Common myeloid progenitor, CD34-positive (primary cell): ENCODE measurements around the gene ADGRV1.

Source experiments
- CTCF ChIA-PET: fragments of 350-600 bp; sonication (Branson Sonifier 250); formaldehyde crosslinking; loops from one replicate; lab custom pipeline; 2021; ENCODE audit warnings: antibody characterized with exemption; lab: Charles Lee
- POLR2A ChIA-PET: fragments of 350-600 bp; sonication (Branson Sonifier 250); formaldehyde crosslinking; loops from one replicate; lab custom pipeline; 2021; ENCODE audit warnings: antibody characterized with exemption; lab: Charles Lee
- DNase-seq, 3 donors: peaks; one replicate each; pipeline versions ENCODE4 v3.0.0 to v3.0.0-alpha.2; 2013
- H3K27ac ChIP-seq, 2 experiments: 1 replicate in 1 of 2; 2 replicates in 1 of 2; pipeline ENCODE4 v1.7.0; 2013; ENCODE audit warnings: inconsistent platforms in 2 of 2, low read length in 2 of 2, mild to moderate bottlenecking in 2 of 2, low read depth in 1 of 2, moderate library complexity in 1 of 2; ENCODE audit not compliant: severe bottlenecking in 2 of 2, insufficient read depth in 1 of 2, poor library complexity in 1 of 2
- H3K27me3 ChIP-seq, 5 experiments: replicated peaks in 2 of 5; 1 replicate in 3 of 5; 2 replicates in 2 of 5; pipeline versions ENCODE4 v1.6.1 to v1.7.0; 2013; ENCODE audit warnings: low read length in 4 of 5, mild to moderate bottlenecking in 2 of 5, moderate library complexity in 2 of 5, inconsistent platforms in 1 of 5; ENCODE audit not compliant: insufficient read depth in 5 of 5, control insufficient read depth in 4 of 5
- H3K36me3 ChIP-seq, 4 experiments: 1 replicate in 2 of 4; 2 replicates in 2 of 4; pipeline versions ENCODE4 v1.6.1 to v1.7.0; 2013; ENCODE audit warnings: low read length in 3 of 4, control low read depth in 1 of 4, mild to moderate bottlenecking in 1 of 4; ENCODE audit not compliant: control insufficient read depth in 4 of 4, insufficient read depth in 4 of 4
- H3K4me1 ChIP-seq, 4 experiments: 1 replicate in 3 of 4; 2 replicates in 1 of 4; pipeline versions ENCODE4 v1.6.1 to v1.7.1; 2013; ENCODE audit warnings: low read length in 3 of 4, mild to moderate bottlenecking in 3 of 4, control low read depth in 1 of 4, inconsistent platforms in 1 of 4, moderate library complexity in 1 of 4; ENCODE audit not compliant: control insufficient read depth in 4 of 4, insufficient read depth in 4 of 4; ENCODE audit errors: control extremely low read depth in 1 of 4
- H3K4me3 ChIP-seq, 7 experiments: 1 replicate in 4 of 7; 2 replicates in 3 of 7; pipeline versions ENCODE4 v1.5.1 to v1.7.0; 2013; ENCODE audit warnings: mild to moderate bottlenecking in 7 of 7, low read length in 6 of 7, moderate library complexity in 6 of 7, inconsistent platforms in 2 of 7, low read depth in 2 of 7, control low read depth in 1 of 7; ENCODE audit not compliant: insufficient read depth in 4 of 7, control insufficient read depth in 1 of 7; ENCODE audit errors: extremely low read depth in 1 of 7
- H3K9me3 ChIP-seq, 5 experiments: 1 replicate in 4 of 5; 2 replicates in 1 of 5; pipeline versions ENCODE4 v1.6.1 to v1.7.1; 2013; ENCODE audit warnings: low read length in 4 of 5, mild to moderate bottlenecking in 2 of 5, inconsistent platforms in 1 of 5, low read depth in 1 of 5, moderate library complexity in 1 of 5; ENCODE audit not compliant: control insufficient read depth in 4 of 5, insufficient read depth in 2 of 5; ENCODE audit errors: control extremely low read depth in 1 of 5
- WGBS: methylation state at CpG from one replicate; pipeline ENCODE4 v1.1.5; 2013; ENCODE audit not compliant: insufficient coverage; 5-methylcytosine and 5-hydroxymethylcytosine counted together

The ADGRV1 gene

GRCh38 chr5:91123901-91124300, 565.3 kb downstream of the ADGRV1 start:
- Histone ChIP-seq H3K4me3 (no peak overlapping the region), H3K27ac (no peak overlapping the region), H3K27me3 (no peaks in the 10 kb centered on the region), H3K4me1 (no peaks in the 10 kb centered on the region), H3K9me3 (no peaks in the 10 kb centered on the region), H3K36me3 (no peaks in the 10 kb centered on the region)
- no peak for DNase-seq
- no CpG with 5 or more reads among the region's 4 CpGs for WGBS
- ChIA-PET CTCF (interaction anchor here (1.0 to 1.8 kb wide), 2 partner anchors 259 to 261 kb away, joined by 3 to 5 read pairs; partner anchors contain the start of gene ARRDC3), POLR2A (no interaction called here)

GRCh38 chr5:91125916-91126315, 567.3 kb downstream of the ADGRV1 start:
- POLR2A ChIA-PET: no interaction called here
- CTCF ChIA-PET: no interaction called here
- Histone ChIP-seq H3K36me3 (no peaks in the 10 kb centered on the region), H3K27ac (no peak overlapping the region), H3K9me3 (no peaks in the 10 kb centered on the region), H3K27me3 (no peaks in the 10 kb centered on the region), H3K4me3 (no peak overlapping the region), H3K4me1 (no peaks in the 10 kb centered on the region)
- DNase-seq: no peak
- WGBS: no CpG with 5 or more reads among the region's 1 CpG

GRCh38 chr5:91126448-91126847, 567.9 kb downstream of the ADGRV1 start:
- POLR2A ChIA-PET: no interaction called here
- Histone ChIP-seq H3K9me3 (no peaks in the 10 kb centered on the region), H3K36me3 (no peaks in the 10 kb centered on the region), H3K4me3 (no peak overlapping the region), H3K4me1 (no peaks in the 10 kb centered on the region), H3K27ac (no peak overlapping the region), H3K27me3 (no peaks in the 10 kb centered on the region)
- no peak for DNase-seq
- WGBS: 100% methylated on average over 1 of the region's 1 CpG
- CTCF ChIA-PET: interaction anchor here (0.6 kb wide), 1 partner anchor 234 kb away, joined by 3 read pairs; no protein-coding TSS in a partner anchor

GRCh38 chr5:91126888-91127287, 568.3 kb downstream of the ADGRV1 start:
- WGBS: 89% methylated on average over 1 of the region's 2 CpGs
- no peaks in the 10 kb centered on the region for H3K36me3 ChIP-seq
- H3K27me3 ChIP-seq: no peaks in the 10 kb centered on the region
- ChIA-PET POLR2A (no interaction called here), CTCF (interaction anchor here (0.6 kb wide), 1 partner anchor 233 kb away, joined by 3 read pairs; no protein-coding TSS in a partner anchor)
- no peaks in the 10 kb centered on the region for H3K9me3 ChIP-seq
- no peaks in the 10 kb centered on the region for H3K4me1 ChIP-seq
- DNase-seq: no peak
- no peak overlapping the region for H3K27ac ChIP-seq
- H3K4me3 ChIP-seq: no peak overlapping the region

GRCh38 chr5:91127456-91128081, 569.0 kb downstream of the ADGRV1 start:
- WGBS: no CpG with 5 or more reads among the region's 1 CpG
- ChIA-PET POLR2A (interaction anchor here (0.6 kb wide), 1 partner anchor 13 kb away, joined by 3 read pairs; no protein-coding TSS in a partner anchor), CTCF (interaction anchor here (1.2 kb wide), 1 partner anchor 292 kb away, joined by 3 read pairs; no protein-coding TSS in a partner anchor)
- Histone ChIP-seq H3K27ac (no peak overlapping the region), H3K9me3 (no peaks in the 10 kb centered on the region), H3K27me3 (no peaks in the 10 kb centered on the region), H3K4me3 (no peak overlapping the region), H3K36me3 (no peaks in the 10 kb centered on the region), H3K4me1 (no peaks in the 10 kb centered on the region)
- no peak for DNase-seq

- ChIA-PET POLR2A (no interaction called here), CTCF (interaction anchor here (1.2 kb wide), 1 partner anchor 291 kb away, joined by 3 read pairs; no protein-coding TSS in a partner anchor)
These were observed 570.0 kb downstream of the ADGRV1 start for GRCh38 chr5:91128604-91129003.

GRCh38 chr5:91129748-91130147, 571.2 kb downstream of the ADGRV1 start:
- ChIA-PET POLR2A (no interaction called here), CTCF (no interaction called here)
- Histone ChIP-seq H3K36me3 (no peaks in the 10 kb centered on the region), H3K4me1 (no peaks in the 10 kb centered on the region), H3K27me3 (no peaks in the 10 kb centered on the region), H3K27ac (no peak overlapping the region), H3K4me3 (no peak overlapping the region), H3K9me3 (no peaks in the 10 kb centered on the region)
- WGBS: no CpG with 5 or more reads among the region's 1 CpG
- DNase-seq: no peak

More at GRCh38 chr5:91128604-91129003, 570.0 kb downstream of the ADGRV1 start:
- Histone ChIP-seq H3K4me1 (no peaks in the 10 kb centered on the region), H3K4me3 (no peak overlapping the region), H3K27me3 (no peaks in the 10 kb centered on the region), H3K9me3 (no peaks in the 10 kb centered on the region), H3K27ac (no peak overlapping the region), H3K36me3 (no peaks in the 10 kb centered on the region)
- WGBS: 88% methylated on average over 1 of the region's 1 CpG
- no peak for DNase-seq
